ENCODE measurements around the gene HTR1A. TPM values are rescaled to one million over a fixed set of nuclear protein-coding genes. Genes with fewer than 3 reads are reported as not detected.

HTR1A gene
- total RNA-seq, 1 experiment from 2014 or later = not detected

GRCh38 chr5:63957617-63958016, 4.6 kb downstream of the HTR1A start:
- Mint-ChIP-seq H3K27me3 (ENCODE audit: insufficient read depth, unreplicated experiment) (peaks cover 50% of the 10 kb centered on the region), H3K36me3 (ENCODE audit: insufficient read depth, unreplicated experiment) (no peaks in the 10 kb centered on the region), H3K4me1 (ENCODE audit: insufficient read depth, unreplicated experiment) (peaks cover 4% of the 10 kb centered on the region), H3K27ac (ENCODE audit: low read depth, unreplicated experiment) (no peak overlapping the region), H3K4me3 (ENCODE audit: unreplicated experiment) (no peak overlapping the region), H3K9me3 (ENCODE audit: unreplicated experiment) (peaks cover 7% of the 10 kb centered on the region)
- intact Hi-C loops (cut with micrococcal nuclease) = no loop called here
- DNase-seq (ENCODE audit: unreplicated experiment) = no peak
- ChIA-PET POLR2A (no interaction called here), CTCF (interaction anchor here (0.6 kb wide), 1 partner anchor 734 kb away, joined by 5 read pairs; no protein-coding TSS in a partner anchor)
- no peak for TF ChIP-seq CTCF (IDR thresholded peaks at IDR 0.05; ENCODE audit: unreplicated experiment)
- no TSS peak for BruUV-seq (replicated peaks)

GRCh38 chr5:63953217-63953616, 9.0 kb downstream of the HTR1A start:
- no peak for TF ChIP-seq CTCF (IDR thresholded peaks at IDR 0.05; ENCODE audit: unreplicated experiment)
- no peak for DNase-seq (ENCODE audit: unreplicated experiment)
- no peak overlapping the region for H3K4me3 Mint-ChIP-seq (ENCODE audit: unreplicated experiment)
- H3K36me3 Mint-ChIP-seq (ENCODE audit: insufficient read depth, unreplicated experiment) = no peaks in the 10 kb centered on the region
- ChIA-PET CTCF (no interaction called here), POLR2A (no interaction called here)
- H3K9me3 Mint-ChIP-seq (ENCODE audit: unreplicated experiment) = no peaks in the 10 kb centered on the region
- peaks cover 19% of the 10 kb centered on the region for H3K27me3 Mint-ChIP-seq (ENCODE audit: insufficient read depth, unreplicated experiment)
- no TSS peak for BruUV-seq (replicated peaks)
- no peak overlapping the region for H3K27ac Mint-ChIP-seq (ENCODE audit: low read depth, unreplicated experiment)
- H3K4me1 Mint-ChIP-seq (ENCODE audit: insufficient read depth, unreplicated experiment) = no peaks in the 10 kb centered on the region
- intact Hi-C loops (cut with micrococcal nuclease) = no loop called here

GRCh38 chr5:63935103-63935502, 27.1 kb downstream of the HTR1A start:
- BruUV-seq (replicated peaks) = no TSS peak
- Mint-ChIP-seq H3K36me3 (ENCODE audit: insufficient read depth, unreplicated experiment) (no peaks in the 10 kb centered on the region), H3K4me3 (ENCODE audit: unreplicated experiment) (no peak overlapping the region)

GRCh38 chr5:63931836-63932235, 30.4 kb downstream of the HTR1A start:
- H3K9me3 Mint-ChIP-seq (ENCODE audit: unreplicated experiment) = no peaks in the 10 kb centered on the region
- no TSS peak for BruUV-seq (replicated peaks)
- ChIA-PET POLR2A (no interaction called here), CTCF (interaction anchor here (0.6 to 1.4 kb wide), 3 partner anchors 13 to 517 kb away, joined by 3 read pairs; partner anchors contain the start of gene HTR1A)
- peaks cover 16% of the 10 kb centered on the region for H3K27me3 Mint-ChIP-seq (ENCODE audit: insufficient read depth, unreplicated experiment)
- intact Hi-C loops (cut with micrococcal nuclease) = no loop called here
- no peaks in the 10 kb centered on the region for H3K4me1 Mint-ChIP-seq (ENCODE audit: insufficient read depth, unreplicated experiment)
- H3K27ac Mint-ChIP-seq (ENCODE audit: low read depth, unreplicated experiment) = no peak overlapping the region
- H3K4me3 Mint-ChIP-seq (ENCODE audit: unreplicated experiment) = no peak overlapping the region
- H3K36me3 Mint-ChIP-seq (ENCODE audit: insufficient read depth, unreplicated experiment) = no peaks in the 10 kb centered on the region
- TF ChIP-seq CTCF (IDR thresholded peaks at IDR 0.05; ENCODE audit: unreplicated experiment) = no peak
- DNase-seq (ENCODE audit: unreplicated experiment) = no peak

More at GRCh38 chr5:63935103-63935502, 27.1 kb downstream of the HTR1A start:
- ChIA-PET CTCF (interaction anchor here (0.6 kb wide), 1 partner anchor 535 kb away, joined by 3 read pairs; no protein-coding TSS in a partner anchor), POLR2A (no interaction called here)
- Mint-ChIP-seq H3K4me1 (ENCODE audit: insufficient read depth, unreplicated experiment) (no peaks in the 10 kb centered on the region), H3K9me3 (ENCODE audit: unreplicated experiment) (no peaks in the 10 kb centered on the region), H3K27me3 (ENCODE audit: insufficient read depth, unreplicated experiment) (peaks cover 33% of the 10 kb centered on the region), H3K27ac (ENCODE audit: low read depth, unreplicated experiment) (no peak overlapping the region)
- DNase-seq (ENCODE audit: unreplicated experiment) = no peak
- TF ChIP-seq CTCF (IDR thresholded peaks at IDR 0.05; ENCODE audit: unreplicated experiment) = no peak
- intact Hi-C loops (cut with micrococcal nuclease) = no loop called here
